Mucosa of rectum (tissue), 2 donors: ENCODE results near the gene LRP3.

ENCODE experiments used
- H3K27ac ChIP-seq, 2 donors: one replicate each; pipeline ENCODE4 v1.7.0; 2013; ENCODE audit warnings: inconsistent platforms in 2 of 2, low read depth in 2 of 2, low read length in 2 of 2
- H3K27me3 ChIP-seq, 2 donors: one replicate each; pipeline ENCODE4 v1.7.0; 2013; ENCODE audit warnings: low read length in 2 of 2; ENCODE audit not compliant: control insufficient read depth in 2 of 2, insufficient read depth in 2 of 2
- H3K36me3 ChIP-seq, 2 donors: one replicate each; pipeline ENCODE4 v1.7.0; 2013; ENCODE audit warnings: low read length in 2 of 2; ENCODE audit not compliant: control insufficient read depth in 2 of 2, insufficient read depth in 2 of 2
- H3K4me1 ChIP-seq, 2 donors: one replicate each; pipeline ENCODE4 v1.7.0; 2013; ENCODE audit warnings: low read length in 2 of 2, mild to moderate bottlenecking in 1 of 2; ENCODE audit not compliant: control insufficient read depth in 2 of 2, insufficient read depth in 2 of 2
- H3K4me3 ChIP-seq, 2 donors: one replicate each; pipeline ENCODE4 v1.7.0; 2013; ENCODE audit warnings: low read length in 2 of 2
- H3K9ac ChIP-seq, 2 donors: one replicate each; pipeline ENCODE4 v1.7.0; 2013; ENCODE audit warnings: low read length in 2 of 2, low read depth in 1 of 2, mild to moderate bottlenecking in 1 of 2
- H3K9me3 ChIP-seq, 2 donors: one replicate each; pipeline ENCODE4 v1.7.0; 2013; ENCODE audit warnings: low read length in 2 of 2; ENCODE audit not compliant: control insufficient read depth in 2 of 2
- donor health status: healthy.
- donor health status: Normal muscosa, but diverticular disease.

Gene LRP3

GRCh38 chr19:33235269-33235995, 41.3 kb downstream of the LRP3 start:
- Histone ChIP-seq H3K27me3 (peaks cover 2 to 6% of the 10 kb centered on the region in 2 donors), H3K9ac (no peak overlapping the region), H3K4me3 (no peak overlapping the region)

GRCh38 chr19:33235996-33236350, 41.8 kb downstream of the LRP3 start:
- H3K9me3 ChIP-seq: no peaks in the 10 kb centered on the region
- H3K27me3 ChIP-seq: peaks cover 2 to 6% of the 10 kb centered on the region in 2 donors
- H3K9ac ChIP-seq: no peak overlapping the region
- H3K4me1 ChIP-seq: peaks cover 0 to 3% of the 10 kb centered on the region in 2 donors
- no peaks in the 10 kb centered on the region for H3K36me3 ChIP-seq
- no peak overlapping the region for H3K4me3 ChIP-seq
- H3K27ac ChIP-seq: no peak overlapping the region

More at GRCh38 chr19:33235269-33235995, 41.3 kb downstream of the LRP3 start:
- Histone ChIP-seq H3K9me3 (no peaks in the 10 kb centered on the region), H3K27ac (no peak overlapping the region), H3K36me3 (no peaks in the 10 kb centered on the region), H3K4me1 (peaks cover 0 to 3% of the 10 kb centered on the region in 2 donors)

DNA sequence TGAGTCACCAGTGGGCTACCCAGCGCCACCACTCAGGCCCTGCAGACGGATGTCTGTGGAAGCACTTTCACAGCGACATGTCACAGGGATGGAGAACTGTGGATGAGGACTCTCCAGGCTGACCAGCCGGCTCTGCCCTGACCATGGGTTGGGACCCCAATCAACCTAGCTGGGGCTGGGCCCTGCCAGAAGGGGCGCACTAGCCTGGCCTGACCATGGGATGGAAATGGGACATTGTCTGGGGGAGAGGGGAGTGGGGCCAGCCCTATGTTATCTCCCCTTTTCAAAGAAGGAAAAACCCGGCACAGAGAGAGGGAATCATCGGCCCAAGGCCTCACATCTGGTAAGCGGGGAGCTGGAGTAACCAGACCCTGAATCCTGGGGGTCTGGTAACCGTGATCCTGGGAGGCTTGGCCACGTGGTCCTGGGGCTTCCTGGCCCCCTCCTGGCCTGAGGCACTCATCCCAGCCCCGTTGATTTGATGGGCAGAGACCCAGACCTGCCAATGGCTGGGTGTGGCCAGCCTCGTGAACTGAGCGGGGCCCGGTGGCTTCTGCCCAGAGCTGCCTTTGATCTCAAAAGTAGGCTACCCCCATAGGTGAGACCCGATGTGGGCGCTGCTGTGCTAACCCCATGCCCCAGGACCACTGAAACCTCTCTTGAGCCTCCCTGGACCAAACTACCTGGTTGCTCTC, 42.7 kb downstream of the LRP3 start:
- Histone ChIP-seq H3K36me3 (no peaks in the 10 kb centered on the region), H3K9ac (no peak overlapping the region), H3K27ac (no peak overlapping the region), H3K9me3 (no peaks in the 10 kb centered on the region), H3K4me1 (peaks cover 3% of the 10 kb centered on the region in 2 donors), H3K27me3 (peaks cover 2 to 6% of the 10 kb centered on the region in 2 donors), H3K4me3 (no peak overlapping the region)

DNA sequence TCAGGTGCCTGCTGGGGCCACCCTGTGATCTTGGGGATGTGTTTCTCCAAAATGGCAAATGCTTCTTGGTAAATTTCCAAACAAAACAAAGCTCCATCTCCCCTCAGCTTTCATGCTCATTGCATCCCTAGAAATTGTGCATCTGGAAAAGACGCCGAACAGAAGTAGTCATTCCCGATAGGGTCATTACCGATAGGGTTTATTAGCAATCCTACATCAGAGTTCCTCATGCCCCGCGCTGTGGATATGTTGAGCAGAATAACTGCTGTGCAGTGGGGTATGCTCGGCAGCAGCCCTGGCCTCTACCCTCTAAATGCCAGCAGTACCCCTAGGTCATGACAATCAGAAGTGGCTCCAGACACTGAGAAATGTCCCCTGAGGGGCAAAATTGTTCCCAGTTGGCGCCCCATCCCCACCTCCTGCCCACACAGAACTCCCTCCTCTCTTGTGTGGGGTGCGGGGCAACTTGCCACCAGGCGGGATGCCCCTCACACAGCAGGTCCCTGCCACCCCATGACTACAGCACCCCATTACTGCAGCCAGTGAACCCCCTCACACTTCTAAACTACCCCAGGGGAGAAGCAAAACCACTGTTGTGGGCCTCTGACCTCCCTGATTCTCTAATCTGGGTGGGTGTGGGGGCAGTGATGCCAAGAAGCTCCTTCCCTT, 44.5 kb downstream of the LRP3 start:
- H3K27me3 ChIP-seq: peaks cover 0 to under 1% of the 10 kb centered on the region in 2 donors

GRCh38 chr19:33239223-33239975, 45.3 kb downstream of the LRP3 start:
- no peaks in the 10 kb centered on the region for H3K36me3 ChIP-seq
- H3K9ac ChIP-seq: no peak overlapping the region
- H3K4me1 ChIP-seq: peaks cover 3% of the 10 kb centered on the region in 2 donors
- H3K27ac ChIP-seq: no peak overlapping the region
- no peak overlapping the region for H3K4me3 ChIP-seq
- no peaks in the 10 kb centered on the region for H3K9me3 ChIP-seq
- no peaks in the 10 kb centered on the region for H3K27me3 ChIP-seq

More for the DNA sequence above, 44.5 kb downstream of the LRP3 start:
- Histone ChIP-seq H3K4me1 (peaks cover 3% of the 10 kb centered on the region in 2 donors), H3K9ac (no peak overlapping the region), H3K27ac (no peak overlapping the region), H3K4me3 (no peak overlapping the region), H3K9me3 (no peaks in the 10 kb centered on the region), H3K36me3 (no peaks in the 10 kb centered on the region)

GRCh38 chr19:33240181-33240771, 46.1 kb downstream of the LRP3 start:
- no peaks in the 10 kb centered on the region for H3K9me3 ChIP-seq
- H3K4me3 ChIP-seq: no peak overlapping the region
- H3K36me3 ChIP-seq: no peaks in the 10 kb centered on the region
- peaks cover 3% of the 10 kb centered on the region in 2 donors for H3K4me1 ChIP-seq
- H3K27me3 ChIP-seq: no peaks in the 10 kb centered on the region
- H3K9ac ChIP-seq: no peak overlapping the region
- H3K27ac ChIP-seq: no peak overlapping the region

- Histone ChIP-seq H3K27me3 (no peaks in the 10 kb centered on the region), H3K4me3 (no peak overlapping the region), H3K9me3 (no peaks in the 10 kb centered on the region), H3K27ac (no peak overlapping the region), H3K4me1 (peaks cover 0 to 3% of the 10 kb centered on the region in 2 donors), H3K9ac (no peak overlapping the region), H3K36me3 (no peaks in the 10 kb centered on the region)
Observed at GRCh38 chr19:33241091-33241529, 47.0 kb downstream of the LRP3 start.

- H3K36me3 ChIP-seq: no peaks in the 10 kb centered on the region
- H3K9me3 ChIP-seq: no peaks in the 10 kb centered on the region
- no peak overlapping the region for H3K27ac ChIP-seq
- no peak overlapping the region for H3K9ac ChIP-seq
- no peak overlapping the region for H3K4me3 ChIP-seq
- peaks cover 0 to 3% of the 10 kb centered on the region in 2 donors for H3K4me1 ChIP-seq
- H3K27me3 ChIP-seq: no peaks in the 10 kb centered on the region
Observed at GRCh38 chr19:33241530-33242101, 47.5 kb downstream of the LRP3 start.

- Histone ChIP-seq H3K27ac (no peak overlapping the region), H3K4me1 (peaks cover 0 to 3% of the 10 kb centered on the region in 2 donors), H3K27me3 (no peaks in the 10 kb centered on the region), H3K4me3 (no peak overlapping the region), H3K36me3 (no peaks in the 10 kb centered on the region), H3K9ac (no peak overlapping the region), H3K9me3 (no peaks in the 10 kb centered on the region)
Observed at GRCh38 chr19:33242131-33242530, 48.0 kb downstream of the LRP3 start.
